Progenitor cell of endocrine pancreas (in vitro differentiated cells): ENCODE results near the gene PERP. TPM values are rescaled to one million over a fixed set of nuclear protein-coding genes. Genes with fewer than 3 reads are reported as not detected.

Experiments used
- DNase-seq: peaks from one replicate; pipeline ENCODE4 v3.0.0; 2021; ENCODE audit warnings: low spot score; ENCODE audit not compliant: unreplicated experiment
- H3K27ac Mint-ChIP-seq: 2 replicates; pipeline ENCODE4 v1.8.0; 2021; ENCODE audit warnings: mild to moderate bottlenecking, moderate library complexity, mixed read lengths
- H3K27me3 Mint-ChIP-seq: 2 replicates; pipeline ENCODE4 v1.8.0; 2021; ENCODE audit warnings: mixed read lengths
- H3K36me3 Mint-ChIP-seq: 2 replicates; pipeline ENCODE4 v1.8.0; 2022; ENCODE audit warnings: mixed read lengths; ENCODE audit not compliant: insufficient read depth
- H3K4me1 Mint-ChIP-seq: 2 replicates; pipeline ENCODE4 v1.8.0; 2021; ENCODE audit warnings: low read depth, mixed read lengths
- H3K4me3 Mint-ChIP-seq: 2 replicates; pipeline ENCODE4 v1.8.0; 2021; ENCODE audit warnings: low read depth, mild to moderate bottlenecking, moderate library complexity, mixed read lengths
- H3K9me3 Mint-ChIP-seq: 2 replicates; pipeline ENCODE4 v1.8.0; 2021; ENCODE audit warnings: low read depth, mixed read lengths
- total RNA-seq: library from RNA; stranded (reverse); gene quantifications from 2 replicates; pipeline ENCODE4 v1.2.1, GENCODE V29; 2021
- TF ChIP-seq, protein P1 (sequence below): fragments of 200-600 bp; sonication (generic); IDR thresholded peaks from one replicate; pipeline ENCODE4 v1.5.0; 2021; ENCODE audit warnings: antibody characterized with exemption, mild to moderate bottlenecking; ENCODE audit not compliant: unreplicated experiment

PERP gene
- total RNA-seq, 1 donor from 2014 or later, result 75.3 TPM

GRCh38 chr6:138088326-138088762, 18.9 kb downstream of the PERP start:
- H3K9me3 Mint-ChIP-seq, result no peaks in the 10 kb centered on the region
- no peaks in the 10 kb centered on the region for H3K27me3 Mint-ChIP-seq
- H3K4me1 Mint-ChIP-seq, result peaks cover 44% of the 10 kb centered on the region
- H3K4me3 Mint-ChIP-seq, result no peak overlapping the region
- DNase-seq, result no peak
- H3K27ac Mint-ChIP-seq, result peak overlapping the region; percentile 73
- peaks cover 29% of the 10 kb centered on the region for H3K36me3 Mint-ChIP-seq
- TF ChIP-seq, protein P1, sequence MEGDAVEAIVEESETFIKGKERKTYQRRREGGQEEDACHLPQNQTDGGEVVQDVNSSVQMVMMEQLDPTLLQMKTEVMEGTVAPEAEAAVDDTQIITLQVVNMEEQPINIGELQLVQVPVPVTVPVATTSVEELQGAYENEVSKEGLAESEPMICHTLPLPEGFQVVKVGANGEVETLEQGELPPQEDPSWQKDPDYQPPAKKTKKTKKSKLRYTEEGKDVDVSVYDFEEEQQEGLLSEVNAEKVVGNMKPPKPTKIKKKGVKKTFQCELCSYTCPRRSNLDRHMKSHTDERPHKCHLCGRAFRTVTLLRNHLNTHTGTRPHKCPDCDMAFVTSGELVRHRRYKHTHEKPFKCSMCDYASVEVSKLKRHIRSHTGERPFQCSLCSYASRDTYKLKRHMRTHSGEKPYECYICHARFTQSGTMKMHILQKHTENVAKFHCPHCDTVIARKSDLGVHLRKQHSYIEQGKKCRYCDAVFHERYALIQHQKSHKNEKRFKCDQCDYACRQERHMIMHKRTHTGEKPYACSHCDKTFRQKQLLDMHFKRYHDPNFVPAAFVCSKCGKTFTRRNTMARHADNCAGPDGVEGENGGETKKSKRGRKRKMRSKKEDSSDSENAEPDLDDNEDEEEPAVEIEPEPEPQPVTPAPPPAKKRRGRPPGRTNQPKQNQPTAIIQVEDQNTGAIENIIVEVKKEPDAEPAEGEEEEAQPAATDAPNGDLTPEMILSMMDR, result no peak

GRCh38 chr6:138087593-138088325, 19.5 kb downstream of the PERP start:
- Mint-ChIP-seq H3K9me3 (no peaks in the 10 kb centered on the region), H3K27ac (peak overlapping the region; percentile 96), H3K36me3 (peaks cover 25% of the 10 kb centered on the region), H3K27me3 (no peaks in the 10 kb centered on the region), H3K4me1 (peaks cover 44% of the 10 kb centered on the region), H3K4me3 (peak overlapping the region; percentile 42)
- DNase-seq, result no peak
- TF ChIP-seq, protein P1, result no peak

GRCh38 chr6:138086573-138087196, 20.5 kb downstream of the PERP start:
- Mint-ChIP-seq H3K4me3 (peak overlapping the region; percentile 36), H3K27me3 (no peaks in the 10 kb centered on the region), H3K36me3 (peaks cover 17% of the 10 kb centered on the region), H3K27ac (peak overlapping the region; percentile 96), H3K4me1 (peaks cover 44% of the 10 kb centered on the region), H3K9me3 (no peaks in the 10 kb centered on the region)
- TF ChIP-seq, protein P1, result no peak
- peak; percentile 21 for DNase-seq

DNA sequence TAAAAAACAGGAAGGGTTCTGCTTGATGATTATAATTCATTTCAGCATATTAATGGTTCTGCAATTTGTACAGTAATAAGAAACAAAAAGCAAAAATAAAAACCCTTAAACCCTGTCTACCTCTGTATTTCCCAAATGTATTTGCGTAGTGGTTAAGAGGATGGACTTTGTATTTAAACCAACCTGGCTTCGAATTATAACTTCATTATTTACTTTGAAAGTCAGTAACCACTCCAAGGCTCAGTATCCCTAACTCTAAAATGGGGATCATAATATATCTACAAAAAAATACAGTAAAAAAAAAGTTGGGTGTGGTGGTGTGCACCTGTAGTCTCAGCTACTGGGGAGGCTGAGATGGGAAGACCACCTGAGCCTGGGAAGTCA, 21.4 kb downstream of the PERP start:
- Mint-ChIP-seq H3K27me3 (no peaks in the 10 kb centered on the region), H3K27ac (peak overlapping the region; percentile 38), H3K4me3 (no peak overlapping the region), H3K4me1 (peaks cover 43% of the 10 kb centered on the region), H3K36me3 (peaks cover 9% of the 10 kb centered on the region), H3K9me3 (peaks cover 3% of the 10 kb centered on the region)
- DNase-seq, result no peak
- TF ChIP-seq, protein P1, result no peak

DNA sequence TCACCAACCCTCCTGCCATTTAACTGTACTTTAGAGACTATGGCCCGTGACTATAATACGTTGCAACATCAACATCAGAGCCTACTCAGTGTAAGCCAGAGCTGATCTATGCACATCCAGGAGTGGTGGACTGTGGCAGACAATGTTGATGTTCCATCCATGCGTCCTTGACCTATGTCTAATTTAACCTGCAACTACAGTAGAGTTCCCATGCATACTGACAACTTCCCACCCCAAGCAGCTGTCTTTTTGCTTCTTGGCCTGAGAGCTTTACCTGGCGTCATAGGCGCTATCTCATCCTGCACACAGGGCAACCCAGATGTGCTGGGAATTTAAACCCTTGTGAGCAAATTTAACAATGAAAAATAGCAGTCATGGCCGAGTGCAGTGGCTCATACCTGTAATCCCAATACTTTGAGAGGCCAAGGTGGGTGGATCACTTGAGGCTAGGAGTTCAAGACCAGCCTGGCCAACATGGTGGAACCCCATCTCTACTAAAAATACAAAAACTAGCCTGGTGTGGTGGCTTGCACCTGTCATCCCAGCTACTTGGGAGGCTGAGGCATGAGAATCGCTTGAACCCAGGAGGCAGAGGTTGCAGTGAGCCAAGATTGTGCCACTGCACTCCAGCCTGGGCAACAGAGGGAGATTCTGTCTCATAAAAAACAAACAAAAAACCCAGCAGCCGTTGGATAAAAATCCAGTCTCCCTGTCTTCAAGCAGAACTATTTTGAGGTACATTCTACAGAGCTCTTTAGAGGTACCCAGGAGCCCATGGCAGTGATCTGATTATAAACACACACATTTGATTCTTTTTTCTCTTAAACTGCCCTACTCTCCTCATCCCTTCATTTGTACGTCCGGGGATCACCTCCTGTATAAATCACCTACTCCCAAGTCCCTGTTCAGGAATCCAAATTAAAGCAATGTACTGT, 22.0 kb downstream of the PERP start:
- no peak overlapping the region for H3K4me3 Mint-ChIP-seq
- DNase-seq, result no peak
- peaks cover 6% of the 10 kb centered on the region for H3K36me3 Mint-ChIP-seq
- peak overlapping the region; percentile 25 for H3K27ac Mint-ChIP-seq
- TF ChIP-seq, protein P1, result no peak
- peaks cover 41% of the 10 kb centered on the region for H3K4me1 Mint-ChIP-seq
- peaks cover 9% of the 10 kb centered on the region for H3K9me3 Mint-ChIP-seq
- H3K27me3 Mint-ChIP-seq, result no peaks in the 10 kb centered on the region
